ENCODE data around the gene COQ9.
A peak's percentile ranks its signal among the peaks of the same experiment; 100 is the strongest.

Gene COQ9

DNA sequence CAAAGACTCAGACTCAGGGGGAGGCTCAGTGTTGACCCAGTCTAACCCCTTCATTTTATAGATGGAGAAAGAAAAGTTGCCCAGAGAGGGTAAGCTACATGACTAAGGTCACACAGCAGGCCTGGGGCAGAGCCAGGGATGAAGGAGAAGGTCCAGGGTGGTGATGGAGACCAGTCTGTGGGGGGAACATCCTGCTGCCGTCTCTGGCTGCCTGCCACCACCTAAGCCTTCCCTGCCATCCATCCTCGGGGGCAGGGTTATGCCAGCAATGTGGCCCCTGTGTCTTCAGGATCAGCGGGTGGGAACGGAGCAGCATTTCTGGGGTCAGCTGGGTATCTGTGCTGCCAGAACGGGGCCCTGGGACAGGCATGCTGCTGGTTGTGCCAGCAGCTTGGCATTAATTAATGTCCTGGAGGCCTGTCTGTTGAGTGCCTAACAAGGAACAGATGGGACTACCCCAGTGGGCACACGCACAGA is 33.5 kb downstream of the COQ9 start:
- no peak; the same call in 2 of the 3 replicates for ATAC-seq
- TF ChIP-seq CSDC2 (CRISPR knock-in tag; IDR thresholded peaks at IDR 0.05): no peak
- TF ChIP-seq, protein P1, sequence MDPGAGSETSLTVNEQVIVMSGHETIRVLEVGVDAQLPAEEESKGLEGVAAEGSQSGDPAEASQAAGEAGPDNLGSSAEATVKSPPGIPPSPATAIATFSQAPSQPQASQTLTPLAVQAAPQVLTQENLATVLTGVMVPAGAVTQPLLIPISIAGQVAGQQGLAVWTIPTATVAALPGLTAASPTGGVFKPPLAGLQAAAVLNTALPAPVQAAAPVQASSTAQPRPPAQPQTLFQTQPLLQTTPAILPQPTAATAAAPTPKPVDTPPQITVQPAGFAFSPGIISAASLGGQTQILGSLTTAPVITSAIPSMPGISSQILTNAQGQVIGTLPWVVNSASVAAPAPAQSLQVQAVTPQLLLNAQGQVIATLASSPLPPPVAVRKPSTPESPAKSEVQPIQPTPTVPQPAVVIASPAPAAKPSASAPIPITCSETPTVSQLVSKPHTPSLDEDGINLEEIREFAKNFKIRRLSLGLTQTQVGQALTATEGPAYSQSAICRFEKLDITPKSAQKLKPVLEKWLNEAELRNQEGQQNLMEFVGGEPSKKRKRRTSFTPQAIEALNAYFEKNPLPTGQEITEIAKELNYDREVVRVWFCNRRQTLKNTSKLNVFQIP (CRISPR knock-in tag; IDR thresholded peaks at IDR 0.05; ENCODE audit: borderline replicate concordance, low read depth): no peak
- TF ChIP-seq ZNF8 (CRISPR knock-in tag; IDR thresholded peaks at IDR 0.05): no peak
- no peak for TF ChIP-seq OSR1 (CRISPR knock-in tag; IDR thresholded peaks at IDR 0.05)
- TF ChIP-seq, protein P2, sequence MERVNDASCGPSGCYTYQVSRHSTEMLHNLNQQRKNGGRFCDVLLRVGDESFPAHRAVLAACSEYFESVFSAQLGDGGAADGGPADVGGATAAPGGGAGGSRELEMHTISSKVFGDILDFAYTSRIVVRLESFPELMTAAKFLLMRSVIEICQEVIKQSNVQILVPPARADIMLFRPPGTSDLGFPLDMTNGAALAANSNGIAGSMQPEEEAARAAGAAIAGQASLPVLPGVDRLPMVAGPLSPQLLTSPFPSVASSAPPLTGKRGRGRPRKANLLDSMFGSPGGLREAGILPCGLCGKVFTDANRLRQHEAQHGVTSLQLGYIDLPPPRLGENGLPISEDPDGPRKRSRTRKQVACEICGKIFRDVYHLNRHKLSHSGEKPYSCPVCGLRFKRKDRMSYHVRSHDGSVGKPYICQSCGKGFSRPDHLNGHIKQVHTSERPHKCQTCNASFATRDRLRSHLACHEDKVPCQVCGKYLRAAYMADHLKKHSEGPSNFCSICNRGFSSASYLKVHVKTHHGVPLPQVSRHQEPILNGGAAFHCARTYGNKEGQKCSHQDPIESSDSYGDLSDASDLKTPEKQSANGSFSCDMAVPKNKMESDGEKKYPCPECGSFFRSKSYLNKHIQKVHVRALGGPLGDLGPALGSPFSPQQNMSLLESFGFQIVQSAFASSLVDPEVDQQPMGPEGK (CRISPR knock-in tag; IDR thresholded peaks at IDR 0.05; ENCODE audit: borderline replicate concordance): no peak
- TF ChIP-seq TOX (CRISPR knock-in tag; IDR thresholded peaks at IDR 0.05; ENCODE audit: borderline replicate concordance): no peak
- TF ChIP-seq TCF4 (CRISPR knock-in tag; IDR thresholded peaks at IDR 0.05; ENCODE audit: borderline replicate concordance): peak; percentile 22; the same call in 1 of the 2 replicates

DNA sequence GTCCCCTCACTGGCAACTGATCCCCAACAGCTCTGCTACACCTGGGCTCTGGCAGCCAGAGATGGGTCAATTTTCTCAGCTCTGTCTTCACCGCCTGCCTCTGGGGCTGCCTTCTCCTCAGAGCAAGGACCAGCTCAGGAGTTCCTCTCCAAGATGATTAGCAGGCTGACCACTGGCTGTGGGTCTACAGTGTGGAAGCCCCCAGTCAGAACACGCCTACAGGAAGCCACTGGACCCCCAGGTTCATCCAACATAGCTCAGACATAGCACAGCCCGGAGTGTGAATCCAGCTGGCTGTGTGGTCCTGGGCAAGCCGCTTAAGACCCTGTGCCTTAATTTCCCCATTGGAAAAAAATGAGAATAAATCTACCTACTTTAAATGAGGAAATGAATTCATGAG is 34.1 kb downstream of the COQ9 start:
- no peak for ATAC-seq
- TF ChIP-seq SNAI2 (CRISPR knock-in tag; IDR thresholded peaks at IDR 0.05) (no peak), ESRRG (CRISPR knock-in tag; IDR thresholded peaks at IDR 0.05) (no peak), OSR1 (CRISPR knock-in tag; IDR thresholded peaks at IDR 0.05) (no peak), ZNF565 (CRISPR knock-in tag; conservative IDR thresholded peaks at IDR 0.05; ENCODE audit: low read depth) (no peak), ZFP3 (CRISPR knock-in tag; IDR thresholded peaks at IDR 0.05) (no peak), ZNF8 (CRISPR knock-in tag; IDR thresholded peaks at IDR 0.05) (no peak), ZNF70 (CRISPR knock-in tag; IDR thresholded peaks at IDR 0.05) (no peak), BACH2 (CRISPR knock-in tag; IDR thresholded peaks at IDR 0.05; ENCODE audit: borderline replicate concordance) (no peak), PPARA (CRISPR knock-in tag; IDR thresholded peaks at IDR 0.05; ENCODE audit: borderline replicate concordance) (no peak), ZFP30 (CRISPR knock-in tag; IDR thresholded peaks at IDR 0.05) (no peak), TCF4 (CRISPR knock-in tag; IDR thresholded peaks at IDR 0.05; ENCODE audit: borderline replicate concordance) (no peak), ZC3H10 (CRISPR knock-in tag; IDR thresholded peaks at IDR 0.05) (no peak), CSDC2 (CRISPR knock-in tag; IDR thresholded peaks at IDR 0.05) (no peak)
- TF ChIP-seq, protein P3, sequence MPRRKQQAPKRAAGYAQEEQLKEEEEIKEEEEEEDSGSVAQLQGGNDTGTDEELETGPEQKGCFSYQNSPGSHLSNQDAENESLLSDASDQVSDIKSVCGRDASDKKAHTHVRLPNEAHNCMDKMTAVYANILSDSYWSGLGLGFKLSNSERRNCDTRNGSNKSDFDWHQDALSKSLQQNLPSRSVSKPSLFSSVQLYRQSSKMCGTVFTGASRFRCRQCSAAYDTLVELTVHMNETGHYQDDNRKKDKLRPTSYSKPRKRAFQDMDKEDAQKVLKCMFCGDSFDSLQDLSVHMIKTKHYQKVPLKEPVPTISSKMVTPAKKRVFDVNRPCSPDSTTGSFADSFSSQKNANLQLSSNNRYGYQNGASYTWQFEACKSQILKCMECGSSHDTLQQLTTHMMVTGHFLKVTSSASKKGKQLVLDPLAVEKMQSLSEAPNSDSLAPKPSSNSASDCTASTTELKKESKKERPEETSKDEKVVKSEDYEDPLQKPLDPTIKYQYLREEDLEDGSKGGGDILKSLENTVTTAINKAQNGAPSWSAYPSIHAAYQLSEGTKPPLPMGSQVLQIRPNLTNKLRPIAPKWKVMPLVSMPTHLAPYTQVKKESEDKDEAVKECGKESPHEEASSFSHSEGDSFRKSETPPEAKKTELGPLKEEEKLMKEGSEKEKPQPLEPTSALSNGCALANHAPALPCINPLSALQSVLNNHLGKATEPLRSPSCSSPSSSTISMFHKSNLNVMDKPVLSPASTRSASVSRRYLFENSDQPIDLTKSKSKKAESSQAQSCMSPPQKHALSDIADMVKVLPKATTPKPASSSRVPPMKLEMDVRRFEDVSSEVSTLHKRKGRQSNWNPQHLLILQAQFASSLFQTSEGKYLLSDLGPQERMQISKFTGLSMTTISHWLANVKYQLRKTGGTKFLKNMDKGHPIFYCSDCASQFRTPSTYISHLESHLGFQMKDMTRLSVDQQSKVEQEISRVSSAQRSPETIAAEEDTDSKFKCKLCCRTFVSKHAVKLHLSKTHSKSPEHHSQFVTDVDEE (CRISPR knock-in tag; IDR thresholded peaks at IDR 0.05): no peak
- TF ChIP-seq, protein P2 (CRISPR knock-in tag; IDR thresholded peaks at IDR 0.05; ENCODE audit: borderline replicate concordance): no peak
- TF ChIP-seq, protein P4, sequence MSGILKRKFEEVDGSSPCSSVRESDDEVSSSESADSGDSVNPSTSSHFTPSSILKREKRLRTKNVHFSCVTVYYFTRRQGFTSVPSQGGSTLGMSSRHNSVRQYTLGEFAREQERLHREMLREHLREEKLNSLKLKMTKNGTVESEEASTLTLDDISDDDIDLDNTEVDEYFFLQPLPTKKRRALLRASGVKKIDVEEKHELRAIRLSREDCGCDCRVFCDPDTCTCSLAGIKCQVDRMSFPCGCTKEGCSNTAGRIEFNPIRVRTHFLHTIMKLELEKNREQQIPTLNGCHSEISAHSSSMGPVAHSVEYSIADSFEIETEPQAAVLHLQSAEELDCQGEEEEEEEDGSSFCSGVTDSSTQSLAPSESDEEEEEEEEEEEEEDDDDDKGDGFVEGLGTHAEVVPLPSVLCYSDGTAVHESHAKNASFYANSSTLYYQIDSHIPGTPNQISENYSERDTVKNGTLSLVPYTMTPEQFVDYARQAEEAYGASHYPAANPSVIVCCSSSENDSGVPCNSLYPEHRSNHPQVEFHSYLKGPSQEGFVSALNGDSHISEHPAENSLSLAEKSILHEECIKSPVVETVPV (CRISPR knock-in tag; IDR thresholded peaks at IDR 0.05): no peak

DNA sequence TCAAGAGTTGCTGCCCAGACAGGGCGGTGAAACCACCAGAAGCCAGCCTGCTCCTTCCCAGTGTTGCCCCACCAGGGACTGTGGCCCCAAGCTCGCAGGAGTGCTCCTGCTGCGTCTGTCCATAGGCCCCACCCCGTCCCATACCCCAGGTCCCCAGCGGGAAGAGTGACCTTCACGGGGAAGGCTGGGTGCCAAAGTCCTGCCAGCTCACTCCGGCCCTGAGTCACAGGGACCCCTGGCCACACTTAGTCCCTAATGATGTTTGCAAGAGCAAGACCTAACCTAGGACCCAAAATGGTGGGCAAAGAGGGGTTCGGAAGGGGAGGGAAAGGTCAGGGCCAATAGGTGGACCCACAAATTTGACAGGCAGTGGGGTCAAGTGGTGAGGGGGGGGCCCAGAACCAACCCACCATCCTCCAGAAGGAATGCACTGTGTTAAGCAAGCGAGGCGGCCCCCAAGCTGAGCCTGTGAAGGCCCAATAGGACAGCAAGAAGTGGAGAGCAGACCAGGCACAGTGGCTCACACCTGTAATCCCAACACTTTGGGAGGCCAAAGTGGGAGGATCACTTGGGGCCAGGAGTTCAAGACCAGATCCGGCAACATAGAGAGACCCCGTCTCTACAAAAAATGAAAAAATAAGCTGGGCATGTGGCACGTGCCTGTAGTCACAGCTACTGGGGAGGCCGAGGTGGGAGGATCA is 35.7 kb downstream of the COQ9 start:
- TF ChIP-seq, protein P1 (CRISPR knock-in tag; IDR thresholded peaks at IDR 0.05; ENCODE audit: borderline replicate concordance, low read depth): no peak
- TF ChIP-seq CSDC2 (CRISPR knock-in tag; IDR thresholded peaks at IDR 0.05) (no peak), ZNF70 (CRISPR knock-in tag; IDR thresholded peaks at IDR 0.05) (no peak), PPARA (CRISPR knock-in tag; IDR thresholded peaks at IDR 0.05; ENCODE audit: borderline replicate concordance) (no peak), ZC3H10 (CRISPR knock-in tag; IDR thresholded peaks at IDR 0.05) (no peak), ARNTL (CRISPR knock-in tag; IDR thresholded peaks at IDR 0.05; ENCODE audit: borderline replicate concordance, low read depth) (no peak), ZNF8 (CRISPR knock-in tag; IDR thresholded peaks at IDR 0.05) (no peak)
- no peak for ATAC-seq

All from SK-N-SH treated with all-trans-retinoic acid at 6 μM for 48 hours (cell line).